Activated effector memory CD4-positive, alpha-beta T cell treated with anti-CD3 and anti-CD28 coated beads, Interleukin-2, amount 50 U/mL, for 16 hours (primary cell): Measurements from ENCODE around the gene TTLL10.
A peak's percentile ranks its signal among the peaks of the same experiment; 100 is the strongest.
"Not testable (repeated sequence)": the region's sequence is repeated elsewhere in the genome, so short reads cannot be mapped to it uniquely, and the experiment has no call there.

Experiments
- DNase-seq: peaks from one replicate; pipeline ENCODE4 v3.0.0-alpha.2; 2020

TTLL10 gene

GRCh38 chr1:1141244-1141910, 32.3 kb upstream of the TTLL10 start:
- no peak for DNase-seq

GRCh38 chr1:1141911-1142250, 31.8 kb upstream of the TTLL10 start:
- no peak for DNase-seq

- not testable (repeated sequence) for DNase-seq
These were observed 31.3 kb upstream of the TTLL10 start for GRCh38 chr1:1142352-1142751.

- DNase-seq, result no peak
These were observed 30.8 kb upstream of the TTLL10 start for GRCh38 chr1:1142844-1143243.

- no peak for DNase-seq
These were observed 30.0 kb upstream of the TTLL10 start for GRCh38 chr1:1143636-1144035.

- peak; percentile 84 for DNase-seq
These were observed 29.4 kb upstream of the TTLL10 start for GRCh38 chr1:1144122-1144842.

GRCh38 chr1:1144843-1145546, 28.7 kb upstream of the TTLL10 start:
- no peak for DNase-seq

GRCh38 chr1:1145547-1145914, 28.1 kb upstream of the TTLL10 start:
- DNase-seq, result no peak

GRCh38 chr1:1146026-1146425, 27.7 kb upstream of the TTLL10 start:
- no peak for DNase-seq

- DNase-seq, result no peak
These were observed 27.1 kb upstream of the TTLL10 start for GRCh38 chr1:1146596-1146995.

- DNase-seq, result no peak
These were observed 25.6 kb upstream of the TTLL10 start for GRCh38 chr1:1148061-1148460.

- no peak for DNase-seq
These were observed 25.1 kb upstream of the TTLL10 start for GRCh38 chr1:1148569-1148968.

- no peak for DNase-seq
These were observed 24.3 kb upstream of the TTLL10 start for GRCh38 chr1:1149416-1149815.

GRCh38 chr1:1150100-1150499, 23.6 kb upstream of the TTLL10 start:
- no peak for DNase-seq

- no peak for DNase-seq
These were observed 22.4 kb upstream of the TTLL10 start for GRCh38 chr1:1151306-1151705.

GRCh38 chr1:1152431-1152830, 21.2 kb upstream of the TTLL10 start:
- DNase-seq, result not testable (repeated sequence)

- not testable (repeated sequence) for DNase-seq
These were observed 20.5 kb upstream of the TTLL10 start for GRCh38 chr1:1153215-1153614.

GRCh38 chr1:1153874-1154273, 19.8 kb upstream of the TTLL10 start:
- no peak for DNase-seq

GRCh38 chr1:1155258-1155657, 18.4 kb upstream of the TTLL10 start:
- DNase-seq, result no peak

GRCh38 chr1:1156140-1157032, 17.3 kb upstream of the TTLL10 start:
- DNase-seq, result no peak

- DNase-seq, result no peak
These were observed 16.7 kb upstream of the TTLL10 start for GRCh38 chr1:1157033-1157365.

GRCh38 chr1:1157426-1157913, 16.2 kb upstream of the TTLL10 start:
- DNase-seq, result peak; percentile 85
